Neural cell (in vitro differentiated cells): ENCODE results near the gene AHSG. TPM values are rescaled to one million over a fixed set of nuclear protein-coding genes. Genes with fewer than 3 reads are reported as not detected.

Experiments
- H2AFZ ChIP-seq: fragments of 200-600, 300-800 bp; sonication (generic), shearing (Covaris generic); 2 replicates; pipeline ENCODE4 v1.6.0; 2014; ENCODE audit warnings: low read depth, mild to moderate bottlenecking, antibody characterized with exemption, low read length, moderate library complexity
- H3F3A ChIP-seq: fragments of 200-600 bp; shearing (Covaris generic); 2 replicates; pipeline ENCODE4 v1.6.1; 2016; ENCODE audit warnings: mild to moderate bottlenecking, moderate library complexity, mixed read lengths, antibody characterized with exemption, low read length; ENCODE audit not compliant: insufficient read depth, poor library complexity, severe bottlenecking
- H3K27ac ChIP-seq: fragments of 200-600, 300-800 bp; sonication (generic), shearing (Covaris generic); 2 replicates; pipeline ENCODE4 v1.5.1; 2014; ENCODE audit warnings: mild to moderate bottlenecking, low read length, moderate library complexity
- H3K27me3 ChIP-seq: fragments of 300-800, 200-600 bp; sonication (generic), shearing (Covaris generic); 2 replicates; pipeline ENCODE4 v1.6.0; 2014; ENCODE audit warnings: mild to moderate bottlenecking, low read depth, low read length, moderate library complexity; ENCODE audit not compliant: insufficient read depth
- H3K36me3 ChIP-seq: fragments of 300-800, 200-600 bp; sonication (generic), shearing (Covaris generic); 2 replicates; pipeline ENCODE4 v1.5.1; 2014; ENCODE audit warnings: mild to moderate bottlenecking, antibody characterized with exemption, low read length, moderate library complexity; ENCODE audit not compliant: insufficient read depth
- H3K4me2 ChIP-seq: fragments of 300-800, 200-600 bp; sonication (generic), shearing (Covaris generic); 2 replicates; pipeline ENCODE4 v1.6.0; 2014; ENCODE audit warnings: mild to moderate bottlenecking, low read length
- H3K4me3 ChIP-seq: fragments of 300-800, 200-600 bp; sonication (generic), shearing (Covaris generic); 2 replicates; pipeline ENCODE4 v1.5.1; 2014; ENCODE audit warnings: mild to moderate bottlenecking, low read length, moderate library complexity
- H3K79me2 ChIP-seq: fragments of 200-600 bp; shearing (Covaris generic); replicated peaks from 2 replicates; pipeline ENCODE4 v1.6.0; 2014; ENCODE audit warnings: mild to moderate bottlenecking, low read length, moderate library complexity; ENCODE audit not compliant: insufficient read depth
- H3K9ac ChIP-seq: fragments of 300-800, 200-600 bp; sonication (generic), shearing (Covaris generic); 2 replicates; pipeline ENCODE4 v1.6.1; 2016; ENCODE audit warnings: mild to moderate bottlenecking, low read length, mixed read lengths
- H3K9me2 ChIP-seq: fragments of 200-600 bp; shearing (Covaris generic); 2 replicates; pipeline ENCODE4 v1.6.1; 2016; ENCODE audit warnings: mild to moderate bottlenecking, low read length, mixed read lengths; ENCODE audit not compliant: insufficient read depth
- H3K9me3 ChIP-seq: fragments of 200-600, 300-800 bp; sonication (generic), shearing (Covaris generic); 2 replicates; pipeline ENCODE4 v1.6.1; 2016; ENCODE audit warnings: mild to moderate bottlenecking, mixed run types, low read length, moderate library complexity, mixed read lengths
- H4K20me1 ChIP-seq: fragments of 200-600 bp; shearing (Covaris generic); 2 replicates; pipeline ENCODE4 v1.6.1; 2016; ENCODE audit warnings: mild to moderate bottlenecking, mixed run types; ENCODE audit not compliant: insufficient read depth
- CTCF ChIP-seq: fragments of 450-650 bp; IDR thresholded peaks from 2 replicates; pipeline ENCODE4 v1.5.1; 2014; ENCODE audit warnings: antibody characterized with exemption, mild to moderate bottlenecking, moderate library complexity; ENCODE audit not compliant: poor library complexity, severe bottlenecking
- EP300 ChIP-seq: fragments of 450-650 bp; conservative IDR thresholded peaks from 2 replicates; pipeline ENCODE4 v1.6.1; 2014; ENCODE audit warnings: antibody characterized with exemption, mild to moderate bottlenecking, moderate library complexity; ENCODE audit not compliant: poor library complexity, severe bottlenecking
- EZH2 ChIP-seq: fragments of 200-600, 300-800 bp; shearing (Covaris generic), sonication (generic); IDR thresholded peaks from 2 replicates; pipeline ENCODE4 v1.6.1; 2014; ENCODE audit warnings: antibody characterized with exemption, low read length, borderline replicate concordance, mild to moderate bottlenecking; ENCODE audit not compliant: insufficient read depth, poor library complexity, severe bottlenecking
- MXI1 ChIP-seq: fragments of 450-650 bp; conservative IDR thresholded peaks from 2 replicates; pipeline ENCODE4 v1.6.1; 2014; ENCODE audit warnings: antibody characterized with exemption, mild to moderate bottlenecking; ENCODE audit not compliant: poor library complexity, severe bottlenecking
- POLR2AphosphoS5 ChIP-seq: IDR thresholded peaks from 2 replicates; pipeline ENCODE4 v1.6.1; 2012
- RAD21 ChIP-seq: fragments of 450-650 bp; conservative IDR thresholded peaks from 2 replicates; pipeline ENCODE4 v1.6.1; 2014; ENCODE audit warnings: antibody characterized with exemption, mild to moderate bottlenecking, moderate library complexity
- REST ChIP-seq: IDR thresholded peaks from 2 replicates; pipeline ENCODE4 v1.6.1; 2012; ENCODE audit warnings: borderline replicate concordance
- SMC3 ChIP-seq: fragments of 450-650 bp; conservative IDR thresholded peaks from 2 replicates; pipeline ENCODE4 v1.6.1; 2014; ENCODE audit warnings: antibody characterized with exemption, mild to moderate bottlenecking, moderate library complexity; ENCODE audit not compliant: poor library complexity
- TAF1 ChIP-seq: IDR thresholded peaks from 2 replicates; pipeline ENCODE4 v1.6.1; 2012; ENCODE audit warnings: low read depth
- polyA plus RNA-seq: library from polyadenylated mRNA; depleted of rRNA; stranded (reverse); fragments of >200 nt; gene quantifications from 2 replicates; pipeline ENCODE4 v1.2.3, GENCODE V29; 2014

Gene AHSG
- polyA plus RNA-seq, 1 donor from 2014 or later = 0.40 TPM

GRCh38 chr3:186577521-186577920 lies 35.3 kb upstream of the AHSG start:
- H3K9me3 ChIP-seq = no peaks in the 10 kb centered on the region
- H3F3A ChIP-seq = no peaks in the 10 kb centered on the region
- no peaks in the 10 kb centered on the region for H3K27me3 ChIP-seq
- no peak overlapping the region for H3K27ac ChIP-seq
- no peaks in the 10 kb centered on the region for H3K79me2 ChIP-seq
- H3K36me3 ChIP-seq = peaks cover 6% of the 10 kb centered on the region
- no peak overlapping the region for H3K9ac ChIP-seq
- no peaks in the 10 kb centered on the region for H4K20me1 ChIP-seq
- H2AFZ ChIP-seq = no peak overlapping the region
- TF ChIP-seq EZH2 (no peak), CTCF (no peak), REST (no peak), SMC3 (no peak), EP300 (no peak), RAD21 (no peak), POLR2AphosphoS5 (no peak), TAF1 (no peak), MXI1 (no peak)
- H3K9me2 ChIP-seq = no peaks in the 10 kb centered on the region
- no peak overlapping the region for H3K4me3 ChIP-seq
- no peak overlapping the region for H3K4me2 ChIP-seq

GRCh38 chr3:186580785-186581184 lies 32.1 kb upstream of the AHSG start:
- H3K4me3 ChIP-seq = no peak overlapping the region
- no peaks in the 10 kb centered on the region for H3K27me3 ChIP-seq
- no peak overlapping the region for H3K27ac ChIP-seq
- no peak for TF ChIP-seq REST
- TF ChIP-seq CTCF = no peak
- no peak for TF ChIP-seq TAF1
- TF ChIP-seq POLR2AphosphoS5 = no peak
- TF ChIP-seq MXI1 = no peak
- no peak for TF ChIP-seq SMC3
- TF ChIP-seq RAD21 = no peak
- TF ChIP-seq EZH2 = no peak
- TF ChIP-seq EP300 = no peak
- no peak overlapping the region for H3K9ac ChIP-seq
- no peaks in the 10 kb centered on the region for H3K9me2 ChIP-seq
- no peaks in the 10 kb centered on the region for H3F3A ChIP-seq
- no peaks in the 10 kb centered on the region for H4K20me1 ChIP-seq
- peaks cover 6% of the 10 kb centered on the region for H3K36me3 ChIP-seq
- H3K79me2 ChIP-seq = no peaks in the 10 kb centered on the region
- H2AFZ ChIP-seq = no peak overlapping the region
- no peaks in the 10 kb centered on the region for H3K9me3 ChIP-seq
- no peak overlapping the region for H3K4me2 ChIP-seq
